Heart left ventricle (tissue), 13 donors: ENCODE data around the gene PIK3C2B.

Experiments used
- CTCF ChIP-seq, 12 donors: fragments of 200-600 bp; sonication (generic) in 4 of 12; IDR thresholded peaks; one replicate each; pipeline versions ENCODE4 v1.5.0 to v1.8.0; 2018 to 2022; ENCODE audit warnings: antibody characterized with exemption in 12 of 12, mild to moderate bottlenecking in 5 of 12
- POLR2A ChIP-seq, 2 donors: fragments of 450-650 bp; IDR thresholded peaks; one replicate each; pipeline ENCODE4 v1.6.1; 2017; ENCODE audit warnings: antibody characterized with exemption in 2 of 2, mild to moderate bottlenecking in 2 of 2, moderate library complexity in 2 of 2
- donor health status: ischemic (EF 13 %, LVEDD 7.1; RV severe dilation, severe dysfunction).
- donor health status: DM: no; HTN: yes; CAD: no.
- donor health status: DM: no; HTN: no; CAD: no.
- donor health status: ischemic (EF 25% LVEDD 6.9; RV normal size, moderate dysfunction).
- donor health status: ischemic (EF 25% LVEDD 5.7; RV mildly dilated, moderate dysfunction).
- donor health status: ischemic (EF 35%, LVEDD 5.7; RV mildly dilated, moderate dysfunction).
- donor health status: nonischemic (EF 11% LVEDD 7.7; RV severe dilation, severe dysfunction).
- donor health status: DM: yes; HTN: yes; CAD: no.
- donor health status: PGD.
- donor health status: ischemic (EF 29% LVEDD 5.4; RV normal size, mild dysfunction).
- donor health status: nonischemic (EF 23%, LVEDD 6.1; RV moderate dilation, normal function).

- no peak for TF ChIP-seq POLR2A (IDR thresholded peaks at IDR 0.05)
- TF ChIP-seq CTCF (IDR thresholded peaks at IDR 0.05), result no peak
Observed at GRCh38 chr1:204523605-204524215, 29.1 kb upstream of the PIK3C2B start.
